HCT116 (cell line): ENCODE measurements around the gene MED7.

Experiments
- CEBPB ChIP-seq: IDR thresholded peaks from 2 replicates; pipeline ENCODE4 v1.6.1; 2012; ENCODE audit warnings: low read depth
- EZH2 ChIP-seq: fragments of 200-600 bp; sonication (generic); IDR thresholded peaks from 2 replicates; pipeline ENCODE4 v1.6.1; 2017; ENCODE audit warnings: antibody characterized with exemption, mixed run types
- EZH2phosphoT487 ChIP-seq: fragments of 200-600 bp; IDR thresholded peaks from 2 replicates; pipeline ENCODE4 v1.6.1; 2018; ENCODE audit warnings: antibody characterized with exemption, borderline replicate concordance
- JUND ChIP-seq: IDR thresholded peaks from 2 replicates; pipeline ENCODE4 v1.6.1; 2012
- POLR2A ChIP-seq: IDR thresholded peaks from 2 replicates; pipeline ENCODE4 v1.7.0; 2011; ENCODE audit warnings: borderline replicate concordance; ENCODE audit not compliant: insufficient read depth, insufficient read length; ENCODE audit errors: extremely low read depth
- POLR2AphosphoS5 ChIP-seq: IDR thresholded peaks from 2 replicates; pipeline ENCODE4 v1.6.1; 2011; ENCODE audit warnings: mild to moderate bottlenecking, low read depth, low read length, moderate library complexity
- RAD21 ChIP-seq: IDR thresholded peaks from 2 replicates; pipeline ENCODE4 v1.6.1; 2012; ENCODE audit warnings: low read depth, mild to moderate bottlenecking
- SIN3A ChIP-seq: IDR thresholded peaks from 2 replicates; pipeline ENCODE4 v1.6.1; 2012; ENCODE audit warnings: low read depth
- SP1 ChIP-seq: IDR thresholded peaks from 2 replicates; pipeline ENCODE4 v1.6.1; 2012; ENCODE audit warnings: low read depth
- YY1 ChIP-seq: IDR thresholded peaks from 2 replicates; pipeline ENCODE4 v1.6.1; 2011; ENCODE audit warnings: low read length, low read depth, moderate library complexity, mild to moderate bottlenecking; ENCODE audit not compliant: insufficient replicate concordance; ENCODE audit errors: extremely low read depth
- ZNF274 ChIP-seq: fragments of 200-500 bp; sonication (Bioruptor generic); IDR thresholded peaks from 2 replicates; pipeline ENCODE4 v1.6.1; 2014; ENCODE audit warnings: mild to moderate bottlenecking, low read depth, low read length, inconsistent platforms
- TF ChIP-seq, protein P1 (sequence below), 3 experiments: fragments of 200-600 bp in 1 of 3; sonication (generic) in 1 of 3; IDR thresholded peaks in 2 of 3; conservative IDR thresholded peaks in 1 of 3; 2 replicates each; pipeline ENCODE4 v1.5.1; 2012 to 2017; ENCODE audit warnings: low read depth in 2 of 3, low read length in 2 of 3, antibody characterized with exemption in 1 of 3, borderline replicate concordance in 1 of 3, control low read depth in 1 of 3, mild to moderate bottlenecking in 1 of 3, mixed read lengths in 1 of 3, mixed run types in 1 of 3, moderate library complexity in 1 of 3; ENCODE audit not compliant: insufficient read depth in 1 of 3
- TF ChIP-seq, protein P2 (sequence below): IDR thresholded peaks from 2 replicates; pipeline ENCODE4 v1.6.1; 2012
- TF ChIP-seq, protein P3 (sequence below): IDR thresholded peaks from 2 replicates; pipeline ENCODE4 v1.6.1; 2012; ENCODE audit warnings: low read depth

DNA sequence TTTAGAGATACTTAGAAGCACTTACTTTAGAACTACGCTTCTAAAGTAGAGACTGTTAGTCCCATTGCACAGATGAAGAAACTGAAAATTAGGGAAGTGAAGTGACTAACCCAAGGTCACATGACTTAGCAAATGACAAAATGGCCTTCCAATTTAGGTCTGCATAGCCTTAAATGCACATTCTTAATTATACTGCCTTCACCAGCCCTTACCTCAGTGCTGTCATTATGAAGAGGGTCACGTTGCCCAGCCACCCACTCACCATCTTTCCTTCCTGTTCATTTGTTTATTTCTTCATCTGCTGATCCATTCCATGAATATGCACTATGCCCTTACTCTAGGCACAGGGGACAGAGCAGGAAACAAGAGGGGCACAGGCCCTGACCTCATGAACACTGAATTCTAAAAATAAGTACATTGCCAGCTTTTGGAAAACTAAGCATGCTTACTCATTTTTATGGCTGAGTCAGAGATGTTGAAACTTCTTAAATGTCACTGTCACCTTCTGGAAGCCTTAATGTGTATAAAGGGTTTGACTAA lies 42.5 kb downstream of the MED7 start:
- 0 out of 2 replicates have a peak, but pooled peaks have one; percentile 12 for TF ChIP-seq SIN3A
- TF ChIP-seq EZH2 = no peak
- TF ChIP-seq, protein P1, sequence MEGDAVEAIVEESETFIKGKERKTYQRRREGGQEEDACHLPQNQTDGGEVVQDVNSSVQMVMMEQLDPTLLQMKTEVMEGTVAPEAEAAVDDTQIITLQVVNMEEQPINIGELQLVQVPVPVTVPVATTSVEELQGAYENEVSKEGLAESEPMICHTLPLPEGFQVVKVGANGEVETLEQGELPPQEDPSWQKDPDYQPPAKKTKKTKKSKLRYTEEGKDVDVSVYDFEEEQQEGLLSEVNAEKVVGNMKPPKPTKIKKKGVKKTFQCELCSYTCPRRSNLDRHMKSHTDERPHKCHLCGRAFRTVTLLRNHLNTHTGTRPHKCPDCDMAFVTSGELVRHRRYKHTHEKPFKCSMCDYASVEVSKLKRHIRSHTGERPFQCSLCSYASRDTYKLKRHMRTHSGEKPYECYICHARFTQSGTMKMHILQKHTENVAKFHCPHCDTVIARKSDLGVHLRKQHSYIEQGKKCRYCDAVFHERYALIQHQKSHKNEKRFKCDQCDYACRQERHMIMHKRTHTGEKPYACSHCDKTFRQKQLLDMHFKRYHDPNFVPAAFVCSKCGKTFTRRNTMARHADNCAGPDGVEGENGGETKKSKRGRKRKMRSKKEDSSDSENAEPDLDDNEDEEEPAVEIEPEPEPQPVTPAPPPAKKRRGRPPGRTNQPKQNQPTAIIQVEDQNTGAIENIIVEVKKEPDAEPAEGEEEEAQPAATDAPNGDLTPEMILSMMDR (IDR thresholded peaks at IDR 0.05 in 2 of 3, conservative IDR thresholded peaks at IDR 0.05 in 1 of 3; ENCODE audit: borderline replicate concordance in 1 of 3, insufficient read depth in 1 of 3, low read depth in 2 of 3, low read length in 2 of 3) = no peak
- peak; percentile 89 for TF ChIP-seq CEBPB
- no peak for TF ChIP-seq POLR2AphosphoS5
- no peak for TF ChIP-seq POLR2A
- TF ChIP-seq YY1 = no peak
- TF ChIP-seq, protein P2, sequence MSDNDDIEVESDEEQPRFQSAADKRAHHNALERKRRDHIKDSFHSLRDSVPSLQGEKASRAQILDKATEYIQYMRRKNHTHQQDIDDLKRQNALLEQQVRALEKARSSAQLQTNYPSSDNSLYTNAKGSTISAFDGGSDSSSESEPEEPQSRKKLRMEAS = peak; percentile 57
- TF ChIP-seq, protein P3, sequence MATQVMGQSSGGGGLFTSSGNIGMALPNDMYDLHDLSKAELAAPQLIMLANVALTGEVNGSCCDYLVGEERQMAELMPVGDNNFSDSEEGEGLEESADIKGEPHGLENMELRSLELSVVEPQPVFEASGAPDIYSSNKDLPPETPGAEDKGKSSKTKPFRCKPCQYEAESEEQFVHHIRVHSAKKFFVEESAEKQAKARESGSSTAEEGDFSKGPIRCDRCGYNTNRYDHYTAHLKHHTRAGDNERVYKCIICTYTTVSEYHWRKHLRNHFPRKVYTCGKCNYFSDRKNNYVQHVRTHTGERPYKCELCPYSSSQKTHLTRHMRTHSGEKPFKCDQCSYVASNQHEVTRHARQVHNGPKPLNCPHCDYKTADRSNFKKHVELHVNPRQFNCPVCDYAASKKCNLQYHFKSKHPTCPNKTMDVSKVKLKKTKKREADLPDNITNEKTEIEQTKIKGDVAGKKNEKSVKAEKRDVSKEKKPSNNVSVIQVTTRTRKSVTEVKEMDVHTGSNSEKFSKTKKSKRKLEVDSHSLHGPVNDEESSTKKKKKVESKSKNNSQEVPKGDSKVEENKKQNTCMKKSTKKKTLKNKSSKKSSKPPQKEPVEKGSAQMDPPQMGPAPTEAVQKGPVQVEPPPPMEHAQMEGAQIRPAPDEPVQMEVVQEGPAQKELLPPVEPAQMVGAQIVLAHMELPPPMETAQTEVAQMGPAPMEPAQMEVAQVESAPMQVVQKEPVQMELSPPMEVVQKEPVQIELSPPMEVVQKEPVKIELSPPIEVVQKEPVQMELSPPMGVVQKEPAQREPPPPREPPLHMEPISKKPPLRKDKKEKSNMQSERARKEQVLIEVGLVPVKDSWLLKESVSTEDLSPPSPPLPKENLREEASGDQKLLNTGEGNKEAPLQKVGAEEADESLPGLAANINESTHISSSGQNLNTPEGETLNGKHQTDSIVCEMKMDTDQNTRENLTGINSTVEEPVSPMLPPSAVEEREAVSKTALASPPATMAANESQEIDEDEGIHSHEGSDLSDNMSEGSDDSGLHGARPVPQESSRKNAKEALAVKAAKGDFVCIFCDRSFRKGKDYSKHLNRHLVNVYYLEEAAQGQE = no peak
- TF ChIP-seq ZNF274 = no peak
- peak; percentile 65; the same call in 1 of the 2 replicates for TF ChIP-seq SP1
- peak; percentile 66 for TF ChIP-seq JUND
- TF ChIP-seq EZH2phosphoT487 = no peak
- TF ChIP-seq RAD21 = no peak
